Measurements from ENCODE around the gene SERPINE2. TPM values are rescaled to one million over a fixed set of nuclear protein-coding genes. Genes with fewer than 3 reads are reported as not detected.

Gene SERPINE2
- total RNA-seq, 6 donors from 2014 or later: 1.0 to 11.7 (median 3.3) TPM

GRCh38 chr2:223945755-223946154 lies 93.3 kb downstream of the SERPINE2 start:
- ATAC-seq (ENCODE audit: low FRiP score in 2 of 2) (no peak), DNase-seq (no peak)
- peaks cover 33 to 57% (median 40%) of the 10 kb centered on the region in 4 donors for H3K4me1 ChIP-seq
- peak overlapping the region in 3 of 4 donors; percentile 94 to 97 (median 96) for H3K27ac ChIP-seq
- peak overlapping the region in 3 of 4 donors; percentile 88 to 98 (median 96) for H3K4me3 ChIP-seq
- H3K27me3 ChIP-seq: no peaks in the 10 kb centered on the region
- no peaks in the 10 kb centered on the region for H3K36me3 ChIP-seq
- 27 to 35% methylated on average over 4 of the region's 4 CpGs for WGBS, 2 donors
- no peak for TF ChIP-seq POLR2AphosphoS5 (IDR thresholded peaks at IDR 0.05)
- TF ChIP-seq CTCF (IDR thresholded peaks at IDR 0.05): no peak
- no peak for TF ChIP-seq EP300 (IDR thresholded peaks at IDR 0.05)
- no peak for TF ChIP-seq POLR2A (IDR thresholded peaks at IDR 0.05)
- H3K9me3 ChIP-seq: no peaks in the 10 kb centered on the region

- DNase-seq (peak; percentile 92 to 98), ATAC-seq (ENCODE audit: low FRiP score in 2 of 2) (peak; percentile 95 to 98)
- peaks cover 25 to 53% (median 39%) of the 10 kb centered on the region in 4 donors for H3K4me1 ChIP-seq
- H3K9me3 ChIP-seq: no peaks in the 10 kb centered on the region
- no peaks in the 10 kb centered on the region for H3K27me3 ChIP-seq
- peak within 1 kb of the TSS; percentile 94 to 97 (median 96) for H3K27ac ChIP-seq
- 0 to 1% methylated on average over 21 to 64 of the region's 87 CpGs for WGBS, 2 donors
- TF ChIP-seq EP300 (IDR thresholded peaks at IDR 0.05) (peak in 1 of 4 donors; percentile 22), POLR2A (IDR thresholded peaks at IDR 0.05) (peak in 3 of 4 donors; percentile 62 to 94 (median 66)), CTCF (IDR thresholded peaks at IDR 0.05) (peak in 1 of 6 experiments; percentile 17), POLR2AphosphoS5 (IDR thresholded peaks at IDR 0.05) (peak; percentile 91 to 93)
- H3K4me3 ChIP-seq: peak within 1 kb of the TSS; percentile 88 to 98 (median 96)
- H3K36me3 ChIP-seq: no peaks in the 10 kb centered on the region
Observed at GRCh38 chr2:223944703-223945531, 94.2 kb downstream of the SERPINE2 start, which contains the start of gene WDFY1. Gene WDFY1 (minus strand): TSS chr2:223945335. CDS start chr2:223945284, 51 bp downstream.

GRCh38 chr2:223944166-223944702 lies 94.9 kb downstream of the SERPINE2 start:
- ATAC-seq (ENCODE audit: low FRiP score in 2 of 2): peak; percentile 62 to 76
- peaks cover 22 to 55% (median 42%) of the 10 kb centered on the region in 4 donors for H3K4me1 ChIP-seq
- DNase-seq: peak; percentile 40 to 89
- TF ChIP-seq CTCF (IDR thresholded peaks at IDR 0.05): no peak
- TF ChIP-seq POLR2AphosphoS5 (IDR thresholded peaks at IDR 0.05): peak in 1 of 2 donors; percentile 12
- no peaks in the 10 kb centered on the region for H3K9me3 ChIP-seq
- peak overlapping the region; percentile 88 to 98 (median 96) for H3K4me3 ChIP-seq
- peak overlapping the region; percentile 94 to 97 (median 96) for H3K27ac ChIP-seq
- 3 to 5% methylated on average over 33 to 46 of the region's 46 CpGs for WGBS, 2 donors
- no peaks in the 10 kb centered on the region for H3K36me3 ChIP-seq
- H3K27me3 ChIP-seq: no peaks in the 10 kb centered on the region

- Histone ChIP-seq H3K9me3 (no peaks in the 10 kb centered on the region), H3K27me3 (no peaks in the 10 kb centered on the region), H3K36me3 (no peaks in the 10 kb centered on the region), H3K27ac (peak overlapping the region; percentile 94 to 97 (median 96)), H3K4me3 (peak overlapping the region; percentile 88 to 98 (median 96)), H3K4me1 (peaks cover 22 to 58% (median 43%) of the 10 kb centered on the region in 4 donors)
- WGBS, 2 donors: 22 to 29% methylated on average over 7 of the region's 7 CpGs
- ATAC-seq (ENCODE audit: low FRiP score in 2 of 2) (peak in 1 of 2 donors; percentile 25), DNase-seq (no peak)
- no peak for TF ChIP-seq EP300 (IDR thresholded peaks at IDR 0.05)
- TF ChIP-seq CTCF (IDR thresholded peaks at IDR 0.05): no peak
- TF ChIP-seq POLR2A (IDR thresholded peaks at IDR 0.05): no peak
- TF ChIP-seq POLR2AphosphoS5 (IDR thresholded peaks at IDR 0.05): no peak
Observed at GRCh38 chr2:223943561-223944008, 95.5 kb downstream of the SERPINE2 start.

Measured in upper lobe of left lung (tissue), 6 donors.